ENCODE measurements around the gene TMEM201.

TMEM201 gene

DNA sequence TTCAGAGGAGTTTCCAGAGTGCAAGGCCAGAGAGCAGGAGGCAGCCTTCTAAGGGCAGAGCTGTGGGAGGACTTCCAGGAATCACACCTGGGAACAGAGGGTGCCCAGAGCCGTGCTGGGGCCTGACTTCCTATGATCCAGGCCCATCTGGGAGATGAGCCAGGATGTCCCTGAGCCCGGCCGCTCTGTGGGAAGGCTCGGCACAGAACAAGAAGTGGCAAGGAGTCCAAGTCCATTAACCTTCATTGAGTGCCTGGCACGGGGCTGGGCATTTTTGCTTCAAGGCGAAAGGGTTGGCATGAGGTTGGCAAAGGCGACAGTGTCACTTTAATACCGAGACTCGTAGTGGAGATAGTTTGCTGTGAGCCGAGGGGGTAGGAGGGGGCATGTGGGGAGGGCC, 18.2 kb downstream of the TMEM201 start:
- TF ChIP-seq LEF1 (IDR thresholded peaks at IDR 0.05; ENCODE audit: borderline replicate concordance) (no peak), FOXA1 (IDR thresholded peaks at IDR 0.05) (no peak)
- POLR2A ChIA-PET = no interaction called here
- DNase-seq (ENCODE audit: extremely low spot score) = no peak
- CTCF ChIA-PET = no interaction called here

DNA sequence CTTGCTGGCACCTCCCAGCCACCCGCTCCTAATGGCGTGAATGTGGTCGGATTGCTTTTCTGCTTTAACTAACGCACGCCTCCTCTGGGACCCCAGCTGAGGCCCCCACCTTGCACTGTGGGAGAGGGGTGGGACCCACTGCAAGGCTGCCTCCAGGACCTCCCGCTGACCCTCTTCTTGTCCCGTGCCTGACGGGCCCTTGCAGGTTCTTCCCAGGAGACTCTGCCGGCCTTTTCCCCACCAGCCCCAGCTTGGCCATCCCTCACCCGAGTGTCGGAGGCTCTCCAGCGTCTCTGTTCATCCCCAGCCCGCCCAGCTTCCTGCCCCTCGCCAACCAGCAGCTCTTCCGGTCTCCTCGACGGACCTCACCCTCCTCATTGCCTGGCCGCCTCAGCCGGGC, 18.6 kb downstream of the TMEM201 start:
- no peak for DNase-seq (ENCODE audit: extremely low spot score)
- TF ChIP-seq NFRKB (IDR thresholded peaks at IDR 0.05) (no peak), CTBP1 (IDR thresholded peaks at IDR 0.05; ENCODE audit: borderline replicate concordance) (no peak), SUZ12 (IDR thresholded peaks at IDR 0.05) (no peak), ELF4 (IDR thresholded peaks at IDR 0.05) (no peak), FOXK2 (IDR thresholded peaks at IDR 0.05) (no peak), ZNF384 (IDR thresholded peaks at IDR 0.05) (no peak), TARDBP (IDR thresholded peaks at IDR 0.05) (no peak)
- POLR2A ChIA-PET = no interaction called here
- CTCF ChIA-PET = interaction anchor here (0.6 to 1.0 kb wide), 2 partner anchors 9 to 19 kb away, joined by 3 to 5 read pairs; no protein-coding TSS in a partner anchor

DNA sequence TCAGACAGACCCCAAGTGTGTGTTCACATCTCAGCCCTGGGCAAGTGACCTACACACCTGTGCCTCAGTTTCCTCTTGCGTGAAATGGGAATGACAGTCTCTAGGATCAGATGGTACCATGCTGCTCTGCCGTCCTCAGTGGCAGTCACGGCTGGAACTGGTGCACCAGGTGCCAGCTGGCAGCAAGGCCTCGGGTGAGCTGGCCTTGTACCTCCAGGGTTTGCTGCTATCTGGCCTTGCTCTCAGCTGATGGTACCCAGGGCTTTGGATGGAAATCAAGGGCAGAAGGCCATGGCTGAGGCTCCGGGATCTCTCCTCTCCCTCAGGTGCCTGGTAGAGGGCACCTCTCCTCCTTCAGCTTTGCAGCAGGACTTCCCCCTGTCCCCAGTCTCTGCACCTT, 21.3 kb downstream of the TMEM201 start:
- TF ChIP-seq FOXM1 (IDR thresholded peaks at IDR 0.05; ENCODE audit: borderline replicate concordance) (no peak), ZNF384 (IDR thresholded peaks at IDR 0.05) (no peak), FOXA1 (IDR thresholded peaks at IDR 0.05) (no peak), SP1 (IDR thresholded peaks at IDR 0.05) (no peak), ARNT (IDR thresholded peaks at IDR 0.05) (no peak), BHLHE40 (IDR thresholded peaks at IDR 0.05; ENCODE audit: borderline replicate concordance) (no peak), SUZ12 (IDR thresholded peaks at IDR 0.05) (no peak), L3MBTL2 (conservative IDR thresholded peaks at IDR 0.05) (no peak), CTBP1 (IDR thresholded peaks at IDR 0.05; ENCODE audit: borderline replicate concordance) (no peak), TARDBP (IDR thresholded peaks at IDR 0.05) (no peak), HDGF (IDR thresholded peaks at IDR 0.05; ENCODE audit: borderline replicate concordance) (no peak), FOXK2 (IDR thresholded peaks at IDR 0.05) (no peak), LEF1 (IDR thresholded peaks at IDR 0.05; ENCODE audit: borderline replicate concordance) (no peak), ELF4 (IDR thresholded peaks at IDR 0.05) (no peak), NFRKB (IDR thresholded peaks at IDR 0.05) (no peak)
- TF ChIP-seq, protein P1, sequence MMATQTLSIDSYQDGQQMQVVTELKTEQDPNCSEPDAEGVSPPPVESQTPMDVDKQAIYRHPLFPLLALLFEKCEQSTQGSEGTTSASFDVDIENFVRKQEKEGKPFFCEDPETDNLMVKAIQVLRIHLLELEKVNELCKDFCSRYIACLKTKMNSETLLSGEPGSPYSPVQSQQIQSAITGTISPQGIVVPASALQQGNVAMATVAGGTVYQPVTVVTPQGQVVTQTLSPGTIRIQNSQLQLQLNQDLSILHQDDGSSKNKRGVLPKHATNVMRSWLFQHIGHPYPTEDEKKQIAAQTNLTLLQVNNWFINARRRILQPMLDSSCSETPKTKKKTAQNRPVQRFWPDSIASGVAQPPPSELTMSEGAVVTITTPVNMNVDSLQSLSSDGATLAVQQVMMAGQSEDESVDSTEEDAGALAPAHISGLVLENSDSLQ (IDR thresholded peaks at IDR 0.05) = no peak
- ChIA-PET CTCF (no interaction called here), POLR2A (no interaction called here)
- no peak for DNase-seq (ENCODE audit: extremely low spot score)

DNA sequence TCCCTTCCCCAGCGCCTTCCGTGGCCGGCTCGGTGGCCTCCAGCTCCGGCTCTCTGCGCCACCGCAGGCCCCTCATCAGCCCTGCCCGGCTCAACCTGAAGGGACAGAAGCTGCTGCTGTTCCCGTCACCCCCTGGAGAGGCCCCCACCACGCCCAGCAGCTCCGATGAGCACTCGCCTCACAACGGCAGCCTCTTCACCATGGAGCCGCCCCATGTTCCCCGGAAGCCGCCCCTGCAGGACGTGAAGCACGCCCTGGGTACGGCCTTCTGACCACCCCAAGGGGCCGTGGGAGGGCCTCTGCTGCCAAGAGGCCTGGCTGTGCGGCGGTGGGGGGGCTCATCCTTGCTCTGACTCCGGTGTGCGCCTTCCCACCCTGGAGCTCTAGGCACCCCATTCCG, 21.8 kb downstream of the TMEM201 start:
- no peak for TF ChIP-seq FOXK2 (IDR thresholded peaks at IDR 0.05)
- ChIA-PET CTCF (no interaction called here), POLR2A (no interaction called here)
- DNase-seq (ENCODE audit: extremely low spot score) = no peak

DNA sequence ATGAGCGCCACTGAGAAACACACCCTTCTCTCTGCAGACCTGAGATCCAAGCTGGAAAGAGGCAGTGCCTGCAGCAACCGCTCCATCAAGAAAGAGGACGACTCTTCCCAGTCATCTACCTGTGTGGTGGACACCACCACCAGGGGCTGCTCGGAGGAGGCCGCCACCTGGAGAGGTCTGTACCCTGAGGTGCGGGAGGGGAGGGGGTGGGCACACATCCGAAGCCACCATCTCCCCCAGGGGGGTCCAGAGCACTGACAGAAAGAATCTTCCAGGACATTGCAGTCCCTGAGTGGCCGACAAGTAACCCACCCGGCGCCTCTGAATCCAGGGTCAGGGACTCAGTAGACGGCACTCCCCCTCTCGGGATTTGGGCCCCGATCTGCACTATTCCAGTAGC, 23.0 kb downstream of the TMEM201 start:
- POLR2A ChIA-PET = no interaction called here
- CTCF ChIA-PET = no interaction called here
- no peak for TF ChIP-seq SUZ12 (IDR thresholded peaks at IDR 0.05)
- TF ChIP-seq FOXA1 (IDR thresholded peaks at IDR 0.05) = no peak
- TF ChIP-seq FOXK2 (IDR thresholded peaks at IDR 0.05) = no peak
- no peak for TF ChIP-seq TARDBP (IDR thresholded peaks at IDR 0.05)
- no peak for DNase-seq (ENCODE audit: extremely low spot score)

DNA sequence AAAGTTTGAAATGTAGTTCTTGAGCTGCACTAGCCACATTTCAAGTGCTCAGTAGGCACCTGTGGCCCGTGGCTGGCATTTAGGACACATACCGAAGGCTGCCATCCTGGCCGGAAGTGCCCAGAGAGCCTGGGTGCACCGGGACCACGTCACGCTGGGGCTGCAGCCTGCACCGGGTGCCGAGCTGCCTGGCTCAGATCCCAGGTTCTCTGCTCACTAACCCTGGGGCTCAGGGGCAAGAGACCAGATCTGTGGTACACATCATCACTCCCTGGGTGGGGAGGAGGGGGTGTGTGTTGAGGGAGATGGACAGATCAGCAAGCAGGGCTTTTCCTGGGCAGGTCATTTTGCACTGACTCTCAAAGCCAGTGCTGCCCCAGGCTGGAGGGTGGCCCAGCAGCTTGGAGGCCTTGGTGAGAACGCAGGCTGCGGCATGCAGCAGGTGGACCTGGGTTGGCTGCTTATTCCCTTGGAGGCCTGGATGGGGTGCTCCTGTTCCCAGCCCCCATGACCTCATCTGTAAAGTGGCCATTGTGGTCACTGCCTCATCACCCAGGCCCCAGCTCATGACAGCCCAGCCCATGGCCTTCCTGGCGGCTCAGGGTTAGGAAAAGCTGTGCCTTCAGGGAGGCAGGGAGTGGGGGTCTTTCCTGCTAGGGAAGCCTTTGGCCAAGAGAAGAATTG, 23.6 kb downstream of the TMEM201 start:
- CTCF ChIA-PET = no interaction called here

DNA sequence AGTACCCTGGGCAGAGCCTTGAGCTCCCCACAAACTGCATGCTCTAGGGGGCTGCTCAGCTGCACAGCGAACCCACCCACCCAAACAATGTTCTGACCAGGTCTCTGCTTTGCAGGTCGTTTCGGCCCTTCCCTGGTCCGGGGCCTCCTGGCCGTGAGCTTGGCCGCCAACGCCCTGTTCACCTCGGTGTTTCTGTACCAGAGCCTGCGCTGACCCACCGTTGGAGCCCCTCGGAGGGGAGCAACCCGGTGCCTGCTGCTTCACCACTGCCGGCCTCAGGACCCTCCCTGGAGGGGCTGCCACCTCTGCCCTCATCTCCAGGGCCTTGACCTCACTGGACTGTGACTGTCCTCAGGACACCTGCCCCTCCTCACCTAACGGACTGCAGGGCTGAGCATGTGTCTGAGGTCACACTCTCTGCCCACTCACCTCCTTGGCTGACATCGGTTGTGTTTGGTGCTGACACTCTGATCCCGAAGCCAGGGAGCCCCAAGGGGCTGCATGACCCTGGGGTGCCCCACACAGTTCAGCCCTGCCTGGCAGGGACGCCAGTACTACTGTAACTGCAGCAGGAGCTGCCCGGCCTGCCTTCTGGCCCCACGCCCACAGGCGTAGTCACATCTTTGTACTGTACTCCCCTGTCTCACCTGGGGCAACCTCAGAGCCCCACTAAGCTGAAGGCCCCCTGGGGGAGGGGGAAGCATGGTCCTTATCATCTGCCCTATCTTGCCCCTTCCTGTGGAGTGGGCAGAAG, 24.3 kb downstream of the TMEM201 start:
- no peak for DNase-seq (ENCODE audit: extremely low spot score)
- CTCF ChIA-PET = no interaction called here
- POLR2A ChIA-PET = no interaction called here
- TF ChIP-seq ELF4 (IDR thresholded peaks at IDR 0.05) (no peak), TARDBP (IDR thresholded peaks at IDR 0.05) (no peak), L3MBTL2 (conservative IDR thresholded peaks at IDR 0.05) (no peak), FOXM1 (IDR thresholded peaks at IDR 0.05; ENCODE audit: borderline replicate concordance) (no peak)

More for the DNA sequence above, 23.6 kb downstream of the TMEM201 start:
- TF ChIP-seq LEF1 (IDR thresholded peaks at IDR 0.05; ENCODE audit: borderline replicate concordance) = no peak
- no peak for TF ChIP-seq NFRKB (IDR thresholded peaks at IDR 0.05)
- TF ChIP-seq ZNF384 (IDR thresholded peaks at IDR 0.05) = no peak
- no peak for TF ChIP-seq SP1 (IDR thresholded peaks at IDR 0.05)
- TF ChIP-seq TARDBP (IDR thresholded peaks at IDR 0.05) = no peak
- no peak for TF ChIP-seq FOXA1 (IDR thresholded peaks at IDR 0.05)
- TF ChIP-seq ELF4 (IDR thresholded peaks at IDR 0.05) = no peak
- no peak for TF ChIP-seq BHLHE40 (IDR thresholded peaks at IDR 0.05; ENCODE audit: borderline replicate concordance)
- TF ChIP-seq CTBP1 (IDR thresholded peaks at IDR 0.05; ENCODE audit: borderline replicate concordance) = no peak
- TF ChIP-seq FOXK2 (IDR thresholded peaks at IDR 0.05) = no peak
- TF ChIP-seq HDGF (IDR thresholded peaks at IDR 0.05; ENCODE audit: borderline replicate concordance) = no peak
- no peak for TF ChIP-seq SUZ12 (IDR thresholded peaks at IDR 0.05)
- TF ChIP-seq, protein P1 (IDR thresholded peaks at IDR 0.05) = no peak
- no peak for TF ChIP-seq ARNT (IDR thresholded peaks at IDR 0.05)
- no peak for TF ChIP-seq L3MBTL2 (conservative IDR thresholded peaks at IDR 0.05)
- TF ChIP-seq FOXM1 (IDR thresholded peaks at IDR 0.05; ENCODE audit: borderline replicate concordance) = no peak
- POLR2A ChIA-PET = no interaction called here
- DNase-seq (ENCODE audit: extremely low spot score) = no peak
